OCI-LY7 (cell line): ENCODE data around the gene FOXD2.

Experiments used
- CTCF ChIP-seq: fragments of 200-600 bp; sonication (generic); conservative IDR thresholded peaks from 2 replicates; pipeline ENCODE4 v1.5.1; 2014; ENCODE audit warnings: mild to moderate bottlenecking, antibody characterized with exemption, low read length, moderate library complexity, mixed read lengths
- EZH2phosphoT487 ChIP-seq: fragments of 200-600 bp; sonication (generic); IDR thresholded peaks from 2 replicates; pipeline ENCODE4 v1.6.1; 2018; ENCODE audit warnings: low read depth, borderline replicate concordance, mild to moderate bottlenecking, mixed run types, antibody characterized with exemption, low read length, moderate library complexity, mixed read lengths

- no peak for TF ChIP-seq CTCF
- no peak for TF ChIP-seq EZH2phosphoT487
Observed at GRCh38 chr1:47481936-47482335, 44.1 kb downstream of the FOXD2 start.
